NCI-H128 (cell line): ENCODE data around the gene CPE.

Source experiments
- DNase-seq: peaks from one replicate; lab custom pipeline; 2025; ENCODE audit not compliant: unreplicated experiment; lab: John Stamatoyannopoulos, UW

Gene CPE

GRCh38 chr4:165542476-165542875, 163.7 kb downstream of the CPE start:
- DNase-seq = no peak
